Sigmoid colon (tissue), 4 donors: Measurements from ENCODE around the gene SERTM1.

Source experiments
- POLR2A ChIP-seq, 2 donors: fragments of 450-650 bp; IDR thresholded peaks; one replicate each; pipeline ENCODE4 v1.6.1; 2016; ENCODE audit warnings: antibody characterized with exemption in 2 of 2, mild to moderate bottlenecking in 2 of 2, moderate library complexity in 2 of 2
- POLR2AphosphoS5 ChIP-seq, 4 donors: sonication (generic); formaldehyde crosslinking; IDR thresholded peaks; one replicate each; pipeline ENCODE4 v1.6.1; 2017; ENCODE audit warnings: antibody characterized with exemption in 4 of 4
- TF ChIP-seq, protein P1 (sequence below), 4 experiments: fragments of 450-650 bp in 3 of 4; fragments of 200-600 bp in 1 of 4; IDR thresholded peaks; one replicate each; pipeline ENCODE4 v1.5.1; 2016 to 2019; ENCODE audit warnings: antibody characterized with exemption in 4 of 4, mild to moderate bottlenecking in 3 of 4, moderate library complexity in 2 of 4

DNA sequence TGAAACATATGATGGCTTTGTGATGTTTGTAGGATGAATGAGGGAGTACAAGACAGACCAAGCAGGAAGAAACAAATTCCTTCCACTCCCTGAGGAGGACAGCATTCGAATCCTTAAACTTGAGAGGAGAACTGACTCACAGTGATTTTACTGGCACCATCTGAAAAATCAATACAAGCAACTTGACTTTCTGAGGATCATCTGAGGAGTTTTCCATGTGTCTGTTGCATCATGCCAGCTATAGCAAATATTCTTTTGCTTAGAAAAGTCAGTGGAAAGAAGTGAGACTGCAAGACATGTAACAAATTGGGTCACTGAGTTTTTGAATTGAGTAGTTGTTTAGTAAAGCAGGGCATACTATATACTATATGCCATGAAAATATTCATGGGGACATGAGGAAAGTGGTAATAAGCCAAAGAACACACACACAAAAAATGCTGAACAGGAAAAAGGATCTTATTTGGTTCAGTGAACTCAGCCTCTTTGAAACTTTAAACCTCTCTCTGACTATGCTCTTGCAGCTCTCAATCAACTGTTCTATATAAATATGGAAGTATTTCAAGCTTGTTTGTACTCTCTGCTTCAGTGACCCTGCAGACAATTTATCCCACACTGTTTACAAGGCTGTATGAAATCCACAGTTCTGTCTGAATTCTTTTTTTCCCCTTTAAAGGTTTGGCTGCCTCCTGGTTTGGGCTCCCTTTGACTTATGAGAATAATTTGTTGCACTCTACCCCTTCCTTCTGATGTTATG is 35.5 kb downstream of the SERTM1 start:
- TF ChIP-seq, protein P1, sequence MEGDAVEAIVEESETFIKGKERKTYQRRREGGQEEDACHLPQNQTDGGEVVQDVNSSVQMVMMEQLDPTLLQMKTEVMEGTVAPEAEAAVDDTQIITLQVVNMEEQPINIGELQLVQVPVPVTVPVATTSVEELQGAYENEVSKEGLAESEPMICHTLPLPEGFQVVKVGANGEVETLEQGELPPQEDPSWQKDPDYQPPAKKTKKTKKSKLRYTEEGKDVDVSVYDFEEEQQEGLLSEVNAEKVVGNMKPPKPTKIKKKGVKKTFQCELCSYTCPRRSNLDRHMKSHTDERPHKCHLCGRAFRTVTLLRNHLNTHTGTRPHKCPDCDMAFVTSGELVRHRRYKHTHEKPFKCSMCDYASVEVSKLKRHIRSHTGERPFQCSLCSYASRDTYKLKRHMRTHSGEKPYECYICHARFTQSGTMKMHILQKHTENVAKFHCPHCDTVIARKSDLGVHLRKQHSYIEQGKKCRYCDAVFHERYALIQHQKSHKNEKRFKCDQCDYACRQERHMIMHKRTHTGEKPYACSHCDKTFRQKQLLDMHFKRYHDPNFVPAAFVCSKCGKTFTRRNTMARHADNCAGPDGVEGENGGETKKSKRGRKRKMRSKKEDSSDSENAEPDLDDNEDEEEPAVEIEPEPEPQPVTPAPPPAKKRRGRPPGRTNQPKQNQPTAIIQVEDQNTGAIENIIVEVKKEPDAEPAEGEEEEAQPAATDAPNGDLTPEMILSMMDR (IDR thresholded peaks at IDR 0.05), result no peak
- TF ChIP-seq POLR2A (IDR thresholded peaks at IDR 0.05) (no peak), POLR2AphosphoS5 (IDR thresholded peaks at IDR 0.05) (no peak)
